Measurements from ENCODE around the gene PIH1D2. TPM values are rescaled to one million over a fixed set of nuclear protein-coding genes. Genes with fewer than 3 reads are reported as not detected.

PIH1D2 gene
- total RNA-seq, 1 experiment from 2014 or later = 0.85 TPM

DNA sequence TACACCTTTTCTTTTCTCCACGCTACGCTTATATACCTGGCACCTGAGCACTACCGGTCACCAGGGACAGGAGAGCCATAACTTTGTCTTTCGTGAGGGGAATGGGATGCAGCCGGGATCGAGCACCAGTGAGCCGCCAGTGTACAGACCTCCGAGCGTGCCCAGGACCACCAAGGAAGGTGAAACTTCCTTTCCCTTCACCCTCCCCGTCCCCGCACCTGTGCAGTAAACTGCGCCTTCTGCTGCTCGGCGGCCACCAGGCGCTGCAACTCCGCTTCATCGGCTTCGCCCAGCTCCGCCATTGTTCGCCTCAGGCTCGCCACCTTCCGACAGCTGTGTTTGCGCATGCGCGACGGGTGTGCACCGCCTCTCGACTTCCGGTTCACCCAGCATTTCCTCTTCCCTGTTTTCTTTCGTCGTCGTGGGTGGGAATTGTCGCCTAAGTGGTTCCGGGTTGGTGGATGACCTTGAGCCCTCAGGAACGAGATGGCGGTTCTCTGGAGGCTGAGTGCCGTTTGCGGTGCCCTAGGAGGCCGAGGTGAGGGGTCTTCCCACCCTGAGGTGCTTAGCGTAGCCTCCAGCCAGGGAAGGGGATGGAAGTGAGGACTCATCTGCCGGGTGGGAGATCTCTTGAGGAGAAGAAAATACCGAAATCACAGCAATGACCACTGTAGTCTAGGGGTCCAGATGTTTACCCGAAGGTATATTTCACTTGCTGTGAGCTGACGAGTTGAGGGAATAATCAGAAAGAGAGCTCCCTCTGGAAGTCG is 12.8 kb upstream of the PIH1D2 start, which contains the start of the genes SDHD and TIMM8B (continued):
- TF ChIP-seq, protein P1, sequence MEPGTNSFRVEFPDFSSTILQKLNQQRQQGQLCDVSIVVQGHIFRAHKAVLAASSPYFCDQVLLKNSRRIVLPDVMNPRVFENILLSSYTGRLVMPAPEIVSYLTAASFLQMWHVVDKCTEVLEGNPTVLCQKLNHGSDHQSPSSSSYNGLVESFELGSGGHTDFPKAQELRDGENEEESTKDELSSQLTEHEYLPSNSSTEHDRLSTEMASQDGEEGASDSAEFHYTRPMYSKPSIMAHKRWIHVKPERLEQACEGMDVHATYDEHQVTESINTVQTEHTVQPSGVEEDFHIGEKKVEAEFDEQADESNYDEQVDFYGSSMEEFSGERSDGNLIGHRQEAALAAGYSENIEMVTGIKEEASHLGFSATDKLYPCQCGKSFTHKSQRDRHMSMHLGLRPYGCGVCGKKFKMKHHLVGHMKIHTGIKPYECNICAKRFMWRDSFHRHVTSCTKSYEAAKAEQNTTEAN (CRISPR knock-in tag; IDR thresholded peaks at IDR 0.05) = peak; percentile 79; the same call in 1 of the 2 replicates
- peak; percentile 26; the same call in 1 of the 2 replicates for TF ChIP-seq CBFB (CRISPR knock-in tag; IDR thresholded peaks at IDR 0.05; ENCODE audit: low read depth)
- TF ChIP-seq IRF2 (CRISPR knock-in tag; IDR thresholded peaks at IDR 0.05; ENCODE audit: borderline replicate concordance, low read depth) = no peak
- TF ChIP-seq MYBL2 (CRISPR knock-in tag; IDR thresholded peaks at IDR 0.05) = peak; percentile 76; the same call in 1 of the 2 replicates
- TF ChIP-seq, protein P2, sequence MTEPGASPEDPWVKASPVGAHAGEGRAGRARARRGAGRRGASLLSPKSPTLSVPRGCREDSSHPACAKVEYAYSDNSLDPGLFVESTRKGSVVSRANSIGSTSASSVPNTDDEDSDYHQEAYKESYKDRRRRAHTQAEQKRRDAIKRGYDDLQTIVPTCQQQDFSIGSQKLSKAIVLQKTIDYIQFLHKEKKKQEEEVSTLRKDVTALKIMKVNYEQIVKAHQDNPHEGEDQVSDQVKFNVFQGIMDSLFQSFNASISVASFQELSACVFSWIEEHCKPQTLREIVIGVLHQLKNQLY (CRISPR knock-in tag; IDR thresholded peaks at IDR 0.05) = no peak
- TF ChIP-seq, protein P3, sequence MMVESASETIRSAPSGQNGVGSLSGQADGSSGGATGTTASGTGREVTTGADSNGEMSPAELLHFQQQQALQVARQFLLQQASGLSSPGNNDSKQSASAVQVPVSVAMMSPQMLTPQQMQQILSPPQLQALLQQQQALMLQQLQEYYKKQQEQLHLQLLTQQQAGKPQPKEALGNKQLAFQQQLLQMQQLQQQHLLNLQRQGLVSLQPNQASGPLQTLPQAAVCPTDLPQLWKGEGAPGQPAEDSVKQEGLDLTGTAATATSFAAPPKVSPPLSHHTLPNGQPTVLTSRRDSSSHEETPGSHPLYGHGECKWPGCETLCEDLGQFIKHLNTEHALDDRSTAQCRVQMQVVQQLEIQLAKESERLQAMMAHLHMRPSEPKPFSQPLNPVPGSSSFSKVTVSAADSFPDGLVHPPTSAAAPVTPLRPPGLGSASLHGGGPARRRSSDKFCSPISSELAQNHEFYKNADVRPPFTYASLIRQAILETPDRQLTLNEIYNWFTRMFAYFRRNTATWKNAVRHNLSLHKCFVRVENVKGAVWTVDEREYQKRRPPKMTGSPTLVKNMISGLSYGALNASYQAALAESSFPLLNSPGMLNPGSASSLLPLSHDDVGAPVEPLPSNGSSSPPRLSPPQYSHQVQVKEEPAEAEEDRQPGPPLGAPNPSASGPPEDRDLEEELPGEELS (CRISPR knock-in tag; IDR thresholded peaks at IDR 0.05) = peak; percentile 44; the same call in 1 of the 2 replicates
- TF ChIP-seq, protein P4, sequence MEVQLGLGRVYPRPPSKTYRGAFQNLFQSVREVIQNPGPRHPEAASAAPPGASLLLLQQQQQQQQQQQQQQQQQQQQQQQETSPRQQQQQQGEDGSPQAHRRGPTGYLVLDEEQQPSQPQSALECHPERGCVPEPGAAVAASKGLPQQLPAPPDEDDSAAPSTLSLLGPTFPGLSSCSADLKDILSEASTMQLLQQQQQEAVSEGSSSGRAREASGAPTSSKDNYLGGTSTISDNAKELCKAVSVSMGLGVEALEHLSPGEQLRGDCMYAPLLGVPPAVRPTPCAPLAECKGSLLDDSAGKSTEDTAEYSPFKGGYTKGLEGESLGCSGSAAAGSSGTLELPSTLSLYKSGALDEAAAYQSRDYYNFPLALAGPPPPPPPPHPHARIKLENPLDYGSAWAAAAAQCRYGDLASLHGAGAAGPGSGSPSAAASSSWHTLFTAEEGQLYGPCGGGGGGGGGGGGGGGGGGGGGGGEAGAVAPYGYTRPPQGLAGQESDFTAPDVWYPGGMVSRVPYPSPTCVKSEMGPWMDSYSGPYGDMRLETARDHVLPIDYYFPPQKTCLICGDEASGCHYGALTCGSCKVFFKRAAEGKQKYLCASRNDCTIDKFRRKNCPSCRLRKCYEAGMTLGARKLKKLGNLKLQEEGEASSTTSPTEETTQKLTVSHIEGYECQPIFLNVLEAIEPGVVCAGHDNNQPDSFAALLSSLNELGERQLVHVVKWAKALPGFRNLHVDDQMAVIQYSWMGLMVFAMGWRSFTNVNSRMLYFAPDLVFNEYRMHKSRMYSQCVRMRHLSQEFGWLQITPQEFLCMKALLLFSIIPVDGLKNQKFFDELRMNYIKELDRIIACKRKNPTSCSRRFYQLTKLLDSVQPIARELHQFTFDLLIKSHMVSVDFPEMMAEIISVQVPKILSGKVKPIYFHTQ (CRISPR knock-in tag; IDR thresholded peaks at IDR 0.05) = no peak

DNA sequence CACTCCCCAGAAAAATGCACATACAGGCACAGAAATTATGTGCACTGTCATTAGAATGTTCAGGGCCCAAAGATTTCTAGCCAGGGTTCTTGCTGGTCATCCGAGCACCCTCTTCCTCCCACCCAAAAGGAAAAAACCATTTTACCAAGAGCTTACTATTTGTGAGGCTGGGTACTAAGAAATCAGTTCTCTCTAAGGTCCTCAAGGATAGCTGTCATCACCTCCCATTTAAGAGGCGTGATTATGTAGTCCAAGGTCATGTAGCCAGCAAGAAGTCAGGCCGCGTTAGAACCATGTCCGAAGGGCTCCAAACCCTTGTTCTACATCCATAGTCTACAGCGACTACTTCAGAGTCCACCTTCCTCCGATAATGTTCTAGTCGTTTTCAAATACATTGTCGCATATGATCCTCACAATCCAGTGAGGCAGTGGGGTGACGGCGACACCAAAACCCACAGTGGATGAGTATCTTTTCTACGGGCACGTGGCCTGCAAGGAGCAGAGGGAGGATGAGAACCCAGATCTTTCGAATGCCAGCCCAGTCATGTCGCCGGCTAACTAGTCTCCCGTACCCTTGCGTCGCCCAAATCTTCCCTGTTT is 12.1 kb upstream of the PIH1D2 start:
- CTCF ChIA-PET = interaction anchor here (1.0 to 1.3 kb wide), 3 partner anchors 28 to 194 kb away, joined by 3 to 4 read pairs (median 3); no protein-coding TSS in a partner anchor
- H3K4me3 Mint-ChIP-seq = peak overlapping the region; percentile 98
- ATAC-seq = peak; percentile 25
- POLR2A ChIA-PET = no interaction called here
- H3K36me3 Mint-ChIP-seq = peaks cover 85% of the 10 kb centered on the region
- peak overlapping the region; percentile 98 for H3K27ac Mint-ChIP-seq
- H3K4me1 Mint-ChIP-seq = peaks cover 22% of the 10 kb centered on the region
- H3K27me3 Mint-ChIP-seq (ENCODE audit: low read depth) = peaks cover 4% of the 10 kb centered on the region
- DNase-seq (ENCODE audit: low spot score) = no peak
- H3K9me3 Mint-ChIP-seq = no peaks in the 10 kb centered on the region
- TF ChIP-seq, protein P5, sequence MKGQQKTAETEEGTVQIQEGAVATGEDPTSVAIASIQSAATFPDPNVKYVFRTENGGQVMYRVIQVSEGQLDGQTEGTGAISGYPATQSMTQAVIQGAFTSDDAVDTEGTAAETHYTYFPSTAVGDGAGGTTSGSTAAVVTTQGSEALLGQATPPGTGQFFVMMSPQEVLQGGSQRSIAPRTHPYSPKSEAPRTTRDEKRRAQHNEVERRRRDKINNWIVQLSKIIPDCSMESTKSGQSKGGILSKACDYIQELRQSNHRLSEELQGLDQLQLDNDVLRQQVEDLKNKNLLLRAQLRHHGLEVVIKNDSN (CRISPR knock-in tag; IDR thresholded peaks at IDR 0.05) = peak; percentile 46
- 0 out of 2 replicates have a peak, but pooled peaks have one; percentile 49 for TF ChIP-seq EMX1 (CRISPR knock-in tag; IDR thresholded peaks at IDR 0.05)
- no peak for TF ChIP-seq CREB1 (CRISPR knock-in tag; IDR thresholded peaks at IDR 0.05)

DNA sequence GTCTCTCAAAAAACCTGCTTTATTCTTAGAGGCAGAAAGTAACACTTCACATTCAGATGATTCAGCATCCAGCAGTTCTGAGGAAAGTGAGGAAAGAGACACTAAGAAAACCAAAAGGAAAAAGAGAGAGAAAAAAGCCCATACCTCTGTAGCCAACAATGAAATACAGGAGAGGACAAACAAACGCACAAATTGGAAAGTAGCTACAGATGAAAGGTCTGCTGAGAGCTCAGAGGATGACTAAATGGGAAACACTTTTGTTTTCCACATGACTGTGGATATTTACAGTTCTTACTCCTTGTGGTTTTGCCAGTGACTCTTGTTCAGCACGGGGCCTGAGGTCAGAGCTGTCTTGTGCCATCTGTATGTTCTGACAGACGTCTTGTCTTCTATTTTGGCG is 8.9 kb upstream of the PIH1D2 start:
- CTCF ChIA-PET = no interaction called here
- Mint-ChIP-seq H3K27me3 (ENCODE audit: low read depth) (peaks cover 4% of the 10 kb centered on the region), H3K36me3 (peaks cover 74% of the 10 kb centered on the region), H3K9me3 (no peaks in the 10 kb centered on the region), H3K4me1 (peaks cover 15% of the 10 kb centered on the region), H3K4me3 (no peak overlapping the region), H3K27ac (no peak overlapping the region)
- POLR2A ChIA-PET = no interaction called here
- ATAC-seq (no peak), DNase-seq (ENCODE audit: low spot score) (no peak)
- TF ChIP-seq, protein P6, sequence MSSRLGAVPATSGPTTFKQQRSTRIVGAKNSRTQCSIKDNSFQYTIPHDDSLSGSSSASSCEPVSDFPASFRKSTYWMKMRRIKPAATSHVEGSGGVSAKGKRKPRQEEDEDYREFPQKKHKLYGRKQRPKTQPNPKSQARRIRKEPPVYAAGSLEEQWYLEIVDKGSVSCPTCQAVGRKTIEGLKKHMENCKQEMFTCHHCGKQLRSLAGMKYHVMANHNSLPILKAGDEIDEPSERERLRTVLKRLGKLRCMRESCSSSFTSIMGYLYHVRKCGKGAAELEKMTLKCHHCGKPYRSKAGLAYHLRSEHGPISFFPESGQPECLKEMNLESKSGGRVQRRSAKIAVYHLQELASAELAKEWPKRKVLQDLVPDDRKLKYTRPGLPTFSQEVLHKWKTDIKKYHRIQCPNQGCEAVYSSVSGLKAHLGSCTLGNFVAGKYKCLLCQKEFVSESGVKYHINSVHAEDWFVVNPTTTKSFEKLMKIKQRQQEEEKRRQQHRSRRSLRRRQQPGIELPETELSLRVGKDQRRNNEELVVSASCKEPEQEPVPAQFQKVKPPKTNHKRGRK (CRISPR knock-in tag; IDR thresholded peaks at IDR 0.05; ENCODE audit: borderline replicate concordance) = no peak
- no peak for TF ChIP-seq NFATC4 (CRISPR knock-in tag; IDR thresholded peaks at IDR 0.05)
- no peak for TF ChIP-seq ZNF396 (CRISPR knock-in tag; IDR thresholded peaks at IDR 0.05; ENCODE audit: borderline replicate concordance)
- TF ChIP-seq ZNF423 (CRISPR knock-in tag; IDR thresholded peaks at IDR 0.05) = no peak
- no peak for TF ChIP-seq TP53 (CRISPR knock-in tag; IDR thresholded peaks at IDR 0.05)
- no peak for TF ChIP-seq RELA (CRISPR knock-in tag; IDR thresholded peaks at IDR 0.05; ENCODE audit: borderline replicate concordance)
- TF ChIP-seq JUN (CRISPR knock-in tag; IDR thresholded peaks at IDR 0.05) = no peak
- TF ChIP-seq SMAD3 (CRISPR knock-in tag; IDR thresholded peaks at IDR 0.05; ENCODE audit: borderline replicate concordance) = no peak
- TF ChIP-seq, protein P7, sequence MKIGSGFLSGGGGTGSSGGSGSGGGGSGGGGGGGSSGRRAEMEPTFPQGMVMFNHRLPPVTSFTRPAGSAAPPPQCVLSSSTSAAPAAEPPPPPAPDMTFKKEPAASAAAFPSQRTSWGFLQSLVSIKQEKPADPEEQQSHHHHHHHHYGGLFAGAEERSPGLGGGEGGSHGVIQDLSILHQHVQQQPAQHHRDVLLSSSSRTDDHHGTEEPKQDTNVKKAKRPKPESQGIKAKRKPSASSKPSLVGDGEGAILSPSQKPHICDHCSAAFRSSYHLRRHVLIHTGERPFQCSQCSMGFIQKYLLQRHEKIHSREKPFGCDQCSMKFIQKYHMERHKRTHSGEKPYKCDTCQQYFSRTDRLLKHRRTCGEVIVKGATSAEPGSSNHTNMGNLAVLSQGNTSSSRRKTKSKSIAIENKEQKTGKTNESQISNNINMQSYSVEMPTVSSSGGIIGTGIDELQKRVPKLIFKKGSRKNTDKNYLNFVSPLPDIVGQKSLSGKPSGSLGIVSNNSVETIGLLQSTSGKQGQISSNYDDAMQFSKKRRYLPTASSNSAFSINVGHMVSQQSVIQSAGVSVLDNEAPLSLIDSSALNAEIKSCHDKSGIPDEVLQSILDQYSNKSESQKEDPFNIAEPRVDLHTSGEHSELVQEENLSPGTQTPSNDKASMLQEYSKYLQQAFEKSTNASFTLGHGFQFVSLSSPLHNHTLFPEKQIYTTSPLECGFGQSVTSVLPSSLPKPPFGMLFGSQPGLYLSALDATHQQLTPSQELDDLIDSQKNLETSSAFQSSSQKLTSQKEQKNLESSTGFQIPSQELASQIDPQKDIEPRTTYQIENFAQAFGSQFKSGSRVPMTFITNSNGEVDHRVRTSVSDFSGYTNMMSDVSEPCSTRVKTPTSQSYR (CRISPR knock-in tag; IDR thresholded peaks at IDR 0.05) = no peak
- no peak for TF ChIP-seq CREM (CRISPR knock-in tag; IDR thresholded peaks at IDR 0.05)
